ENCODE measurements around the gene FZD10. TPM values are rescaled to one million over a fixed set of nuclear protein-coding genes. Genes with fewer than 3 reads are reported as not detected.
A peak's percentile ranks its signal among the peaks of the same experiment; 100 is the strongest.

Gene FZD10
- total and polyA plus RNA-seq, 2 of the 8 experiments (the other 6 are each of a cell fraction or from before 2014, with no cell fraction given), result 0.11 to 0.60 TPM

DNA sequence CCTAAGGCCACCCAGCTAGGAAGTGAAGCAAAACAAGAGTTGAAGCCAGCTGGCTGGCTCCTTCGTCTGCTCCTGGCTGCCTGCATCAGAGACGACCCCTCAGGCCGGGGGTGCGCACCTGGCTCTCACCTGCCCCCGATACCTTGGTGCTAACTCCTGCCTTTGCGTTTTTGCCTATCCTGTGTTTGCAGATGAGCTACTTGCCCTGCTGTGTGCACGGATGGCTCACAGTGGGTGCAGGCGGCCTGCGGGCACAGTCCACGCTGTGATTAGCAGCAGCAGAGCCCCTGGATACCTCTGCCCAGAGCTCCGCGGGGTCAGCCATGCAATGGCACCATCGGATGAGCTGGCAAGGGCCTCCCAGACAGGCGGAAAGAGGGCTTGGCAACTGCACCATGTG is 31.2 kb upstream of the FZD10 start:
- no peak overlapping the region for H2BK5ac ChIP-seq (ENCODE audit: low read depth, low read length)
- no peak overlapping the region for H3K4me3 ChIP-seq (ENCODE audit: extremely low read depth in 1 of 4, insufficient read depth in 2 of 4, low read depth in 3 of 4, low read length in 4 of 4)
- no peak overlapping the region for H2AFZ ChIP-seq (ENCODE audit: low read length)
- no peaks in the 10 kb centered on the region; a peak in 1 of 8 replicates for H3K36me3 ChIP-seq (ENCODE audit: control insufficient read depth in 2 of 4, insufficient read depth in 4 of 4, low read length in 3 of 4)
- peaks cover 0 to 9% of the 10 kb centered on the region in 2 experiments for H4K20me1 ChIP-seq (replicated peaks in 1 of 2; ENCODE audit: control insufficient read depth in 1 of 2, insufficient read depth in 2 of 2, low read length in 2 of 2)
- H3K27me3 ChIP-seq (replicated peaks in 1 of 4; ENCODE audit: control insufficient read depth in 3 of 4, extremely low read depth in 1 of 4, insufficient read depth in 3 of 4, low read length in 3 of 4), result peaks cover 0 to 28% (median 14%) of the 10 kb centered on the region in 4 experiments; a peak in 6 of 7 replicates
- no peak overlapping the region for H3K27ac ChIP-seq (ENCODE audit: low read depth, low read length)
- 0 out of 4 replicates have a peak, but pooled peaks cover 0 to 2% of the 10 kb centered on the region in 2 experiments for H3K79me2 ChIP-seq (ENCODE audit: control insufficient read depth in 1 of 2, insufficient read depth in 2 of 2, low read length in 2 of 2)
- no peak for DNase-seq (ENCODE audit: low read depth in 1 of 2, low spot score in 2 of 2)
- CTCF ChIA-PET (ENCODE audit: partially characterized antibody), result interaction anchor here (0.8 to 1.4 kb wide), 3 partner anchors 16 to 104 kb away, joined by 3 to 4 read pairs (median 4); no protein-coding TSS in a partner anchor
- no peak overlapping the region for H3K23ac ChIP-seq (ENCODE audit: insufficient read length)
- H4K8ac ChIP-seq (ENCODE audit: extremely low read depth, insufficient read depth, low read length), result no peak overlapping the region
- no peak for FAIRE-seq
- H3K14ac ChIP-seq (ENCODE audit: insufficient read length), result no peak overlapping the region
- no peak overlapping the region for H2BK12ac ChIP-seq (ENCODE audit: low read depth, low read length)
- H2BK15ac ChIP-seq (ENCODE audit: low read length), result no peak overlapping the region
- H3K18ac ChIP-seq (ENCODE audit: extremely low read depth, low read length), result no peak overlapping the region
- H3K56ac ChIP-seq (replicated peaks; ENCODE audit: insufficient read length, low read depth, low read length), result no peak overlapping the region
- H4K5ac ChIP-seq (ENCODE audit: insufficient read length, low read depth, low read length), result no peak overlapping the region
- peaks cover 0 to 3% of the 10 kb centered on the region in 2 experiments; a peak in 2 of 4 replicates for H3K9me3 ChIP-seq (ENCODE audit: insufficient read depth in 2 of 2, low read depth in 1 of 2, low read length in 1 of 2)
- no peak overlapping the region for H2BK20ac ChIP-seq (ENCODE audit: low read length)
- no peak overlapping the region for H2BK120ac ChIP-seq (replicated peaks; ENCODE audit: low read depth, low read length)
- no peak overlapping the region for H3K4ac ChIP-seq (replicated peaks; ENCODE audit: insufficient read length, low read depth, low read length)
- no peak overlapping the region for H2AK5ac ChIP-seq (ENCODE audit: low read depth, low read length)
- H3K4me2 ChIP-seq (ENCODE audit: insufficient read depth in 1 of 2, low read depth in 2 of 2, low read length in 2 of 2), result no peak overlapping the region
- POLR2A ChIA-PET (ENCODE audit: partially characterized antibody), result no interaction called here
- H4K91ac ChIP-seq (replicated peaks; ENCODE audit: insufficient read length, low read length), result no peak overlapping the region
- 80% methylated on average over 14 of the region's 14 CpGs; no CpG with 5 or more reads in 1 of the 2 experiments for WGBS, 2 experiments (ENCODE audit: extremely low coverage in 1 of 2, insufficient coverage in 1 of 2, insufficient read length in 1 of 2, insufficient replicate concordance in 2 of 2, low coverage in 1 of 2, low lambda C conversion rate in 2 of 2, missing lambda C conversion rate in 1 of 2)
- TF ChIP-seq KDM1A (IDR thresholded peaks at IDR 0.05; ENCODE audit: borderline replicate concordance, low read length) (peak; percentile 59; the same call in 1 of the 2 replicates), ATF3 (IDR thresholded peaks at IDR 0.05; ENCODE audit: insufficient read depth, low read depth, low read length) (no peak)
- H3K79me1 ChIP-seq (ENCODE audit: low read depth, low read length), result no peaks in the 10 kb centered on the region
- H3K4me1 ChIP-seq (replicated peaks in 1 of 4; ENCODE audit: control insufficient read depth in 3 of 4, insufficient read depth in 4 of 4, low read length in 3 of 4), result no peaks in the 10 kb centered on the region; a peak in 1 of 7 replicates
- H3K23me2 ChIP-seq (ENCODE audit: low read depth, low read length), result 0 out of 2 replicates have a peak, but pooled peaks cover 5% of the 10 kb centered on the region
- no peak overlapping the region for H3K9ac ChIP-seq (replicated peaks in 1 of 4; ENCODE audit: extremely low read depth in 1 of 4, low read depth in 3 of 4, low read length in 3 of 4)
